ENCODE measurements around the gene GRIK1.

The GRIK1 gene

DNA sequence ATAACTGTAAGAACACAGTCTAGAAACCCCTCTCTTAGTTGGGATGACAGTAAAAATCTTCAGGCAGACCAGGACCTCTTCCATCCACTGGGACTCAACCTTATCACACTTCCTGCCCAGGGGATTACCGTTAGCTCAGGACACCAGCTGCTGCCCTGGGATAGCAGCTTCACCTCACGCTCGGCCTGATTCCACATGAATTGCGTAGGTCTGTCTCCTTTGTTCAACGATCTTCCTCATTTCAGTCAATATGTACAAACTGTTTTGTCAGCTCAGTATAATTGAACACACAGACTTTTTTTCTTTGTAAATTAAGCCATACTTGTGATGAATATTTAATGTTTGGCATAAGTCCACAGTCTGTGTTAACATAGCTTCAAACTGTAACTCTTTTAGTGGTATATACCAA is 290.4 kb downstream of the GRIK1 start:
- TF ChIP-seq CTCF (IDR thresholded peaks at IDR 0.05; ENCODE audit: insufficient read depth, low read depth, low read length, missing control alignments), result no peak
- H3K4me3 ChIP-seq (ENCODE audit: low read depth, low read length), result no peak overlapping the region
- DNase-seq (ENCODE audit: low read depth), result no peak

DNA sequence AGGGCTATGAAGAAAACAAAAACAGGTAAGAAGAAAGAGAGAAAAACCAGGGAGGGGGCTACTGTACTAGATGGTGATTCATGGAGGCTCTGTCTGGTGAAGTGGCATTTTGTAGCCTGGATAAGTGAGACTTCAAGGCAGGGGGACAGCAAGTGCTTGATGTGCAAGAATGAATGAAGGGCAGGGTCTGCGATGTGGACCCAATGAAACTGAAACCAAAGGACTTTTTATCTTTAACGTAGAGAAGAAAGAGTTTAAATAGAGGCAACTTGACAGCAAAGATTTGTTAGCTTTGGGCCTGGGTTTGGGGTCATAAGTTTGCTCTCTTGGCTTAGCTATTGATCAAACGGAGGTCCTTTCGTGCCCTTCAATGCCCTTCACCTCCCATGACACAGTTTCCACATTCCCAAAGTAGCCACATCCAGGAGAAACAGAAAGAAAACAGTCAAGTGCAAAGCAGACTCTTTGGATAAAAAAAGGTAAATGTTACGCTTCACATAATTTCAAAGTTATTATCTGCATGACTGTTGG is 291.0 kb downstream of the GRIK1 start:
- no peak for DNase-seq (ENCODE audit: low read depth)
- TF ChIP-seq CTCF (IDR thresholded peaks at IDR 0.05; ENCODE audit: insufficient read depth, low read depth, low read length, missing control alignments), result no peak
- no peak overlapping the region for H3K4me3 ChIP-seq (ENCODE audit: low read depth, low read length)

- H3K4me3 ChIP-seq (ENCODE audit: low read depth, low read length), result no peak overlapping the region
- no peak for DNase-seq (ENCODE audit: low read depth)
- TF ChIP-seq CTCF (IDR thresholded peaks at IDR 0.05; ENCODE audit: insufficient read depth, low read depth, low read length, missing control alignments), result no peak
Observed at GRCh38 chr21:29647353-29647781, 292.4 kb downstream of the GRIK1 start.

DNA sequence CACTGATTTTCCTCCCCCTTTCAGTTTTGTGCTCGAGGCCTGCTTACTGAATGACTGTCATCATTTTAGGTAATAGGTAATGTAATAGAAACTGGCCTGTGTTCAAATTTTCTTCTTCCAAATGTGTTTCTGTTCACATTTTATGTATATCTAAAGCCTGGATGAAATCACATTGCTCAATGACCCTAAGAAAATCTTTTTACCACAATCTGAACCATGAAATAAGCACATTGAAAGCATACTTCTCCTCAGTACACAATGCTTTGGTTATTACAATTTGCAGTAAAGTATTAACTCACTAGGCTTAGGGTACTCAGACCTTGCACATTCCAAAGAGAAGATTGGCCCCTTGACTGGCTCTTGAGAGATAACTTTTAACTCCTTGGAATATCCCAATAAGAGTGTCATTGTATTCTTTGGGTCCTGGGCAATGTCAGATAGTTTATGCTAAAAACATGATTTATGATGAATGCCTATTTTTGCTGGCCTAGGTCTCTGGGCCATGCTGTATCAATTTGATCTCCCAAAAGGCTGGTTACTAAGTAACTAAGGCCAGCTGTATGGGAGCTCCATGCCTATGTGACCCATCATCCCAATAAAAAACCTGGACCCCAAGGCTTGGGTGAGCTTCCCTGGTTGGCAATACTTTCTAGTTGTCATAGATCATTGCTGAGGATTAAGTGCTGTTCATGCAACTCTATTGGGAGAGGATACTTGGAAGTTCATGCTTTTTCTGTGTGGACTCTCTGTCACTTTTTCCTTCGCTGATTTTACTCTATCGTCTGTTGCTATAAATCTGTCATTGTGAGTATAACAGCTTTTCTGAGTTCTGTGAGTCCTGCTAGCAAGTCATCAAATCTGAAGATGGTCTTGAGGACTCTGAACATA is 293.9 kb downstream of the GRIK1 start:
- TF ChIP-seq CTCF (IDR thresholded peaks at IDR 0.05; ENCODE audit: insufficient read depth, low read depth, low read length, missing control alignments), result no peak

DNA sequence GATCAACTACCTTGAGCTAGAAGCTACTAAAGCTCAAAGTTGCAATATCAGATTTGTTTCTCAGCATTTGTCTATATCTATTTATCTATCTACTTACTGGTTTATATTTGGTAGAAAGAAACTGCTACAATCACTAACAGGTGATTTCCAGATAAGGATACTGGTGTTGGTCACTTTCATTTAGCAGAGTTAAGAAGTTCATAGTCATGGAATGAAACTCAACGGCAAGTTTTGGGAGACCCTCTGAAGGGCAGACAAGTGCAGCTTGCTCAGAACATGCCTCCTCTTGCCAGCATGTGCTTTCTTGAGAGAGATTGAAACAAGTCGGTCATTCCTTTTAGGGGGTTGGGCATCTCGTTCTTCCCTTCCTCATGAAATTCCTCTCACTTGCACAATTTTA is 296.5 kb downstream of the GRIK1 start:
- TF ChIP-seq CTCF (IDR thresholded peaks at IDR 0.05; ENCODE audit: insufficient read depth, low read depth, low read length, missing control alignments), result no peak
- no peak for DNase-seq (ENCODE audit: low read depth)
- no peak overlapping the region for H3K4me3 ChIP-seq (ENCODE audit: low read depth, low read length)

More for the DNA sequence above, 293.9 kb downstream of the GRIK1 start:
- no peak for DNase-seq (ENCODE audit: low read depth)
- H3K4me3 ChIP-seq (ENCODE audit: low read depth, low read length), result no peak overlapping the region

DNA sequence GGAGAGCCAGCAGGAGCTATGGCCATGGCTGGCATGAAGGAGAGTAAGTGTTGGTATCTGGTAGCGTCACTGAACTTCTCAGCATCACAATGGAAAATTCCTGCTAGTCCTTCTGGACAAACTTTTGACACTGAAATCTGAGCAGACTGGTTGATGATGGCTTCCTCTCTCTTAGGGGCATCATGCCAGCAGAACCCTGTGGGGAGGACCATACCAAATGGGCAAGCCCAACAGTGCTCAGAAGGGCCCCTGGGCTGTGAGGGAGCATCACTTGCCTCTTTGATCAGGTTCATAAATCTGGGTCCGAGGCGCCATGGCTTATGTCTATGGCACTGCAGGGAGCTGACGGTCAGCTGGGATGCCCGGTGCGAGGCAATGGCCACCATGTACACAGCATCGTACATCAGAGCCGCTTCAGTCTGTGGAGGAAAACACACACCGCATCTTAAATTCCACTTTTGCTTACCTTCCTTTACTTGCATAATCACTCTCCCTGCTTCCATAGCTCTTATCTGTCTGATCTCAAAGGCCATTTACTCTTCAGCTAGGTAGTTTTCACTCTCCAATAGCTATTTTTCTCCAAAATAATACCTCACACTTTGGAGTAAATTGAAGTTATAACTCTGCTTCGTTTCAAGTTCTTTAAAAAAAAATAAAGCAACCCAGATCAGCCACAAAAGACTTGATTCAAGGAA is 297.1 kb downstream of the GRIK1 start:
- no peak for DNase-seq (ENCODE audit: low read depth)
- no peak for TF ChIP-seq CTCF (IDR thresholded peaks at IDR 0.05; ENCODE audit: insufficient read depth, low read depth, low read length, missing control alignments)
- no peak overlapping the region for H3K4me3 ChIP-seq (ENCODE audit: low read depth, low read length)

All from GM12865 (cell line).